ENCODE data around the gene EIF3D.

The EIF3D gene

DNA sequence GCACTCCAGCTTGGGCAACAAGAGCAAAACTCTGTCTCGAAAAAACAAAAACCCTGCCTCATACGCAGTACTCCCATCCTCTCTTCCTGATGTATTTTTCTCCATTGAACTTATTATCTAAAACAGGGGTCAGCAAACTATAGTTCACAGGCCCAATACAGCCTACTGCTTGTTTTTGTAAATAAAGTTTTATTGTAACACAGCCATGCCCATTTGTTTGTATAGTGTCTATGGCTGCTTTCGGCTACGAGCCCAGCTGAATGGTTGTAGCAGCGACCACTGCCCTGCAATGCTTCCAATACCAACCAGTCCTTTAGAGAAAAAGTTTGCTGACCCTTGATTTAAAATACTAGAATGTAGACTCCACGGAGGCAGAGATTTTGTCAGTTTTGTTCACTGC is 53.6 kb downstream of the EIF3D start:
- TF ChIP-seq EZH2 (optimal IDR thresholded peaks at IDR 0.05; ENCODE audit: low read depth, low read length) = no peak
- TF ChIP-seq, protein P1, sequence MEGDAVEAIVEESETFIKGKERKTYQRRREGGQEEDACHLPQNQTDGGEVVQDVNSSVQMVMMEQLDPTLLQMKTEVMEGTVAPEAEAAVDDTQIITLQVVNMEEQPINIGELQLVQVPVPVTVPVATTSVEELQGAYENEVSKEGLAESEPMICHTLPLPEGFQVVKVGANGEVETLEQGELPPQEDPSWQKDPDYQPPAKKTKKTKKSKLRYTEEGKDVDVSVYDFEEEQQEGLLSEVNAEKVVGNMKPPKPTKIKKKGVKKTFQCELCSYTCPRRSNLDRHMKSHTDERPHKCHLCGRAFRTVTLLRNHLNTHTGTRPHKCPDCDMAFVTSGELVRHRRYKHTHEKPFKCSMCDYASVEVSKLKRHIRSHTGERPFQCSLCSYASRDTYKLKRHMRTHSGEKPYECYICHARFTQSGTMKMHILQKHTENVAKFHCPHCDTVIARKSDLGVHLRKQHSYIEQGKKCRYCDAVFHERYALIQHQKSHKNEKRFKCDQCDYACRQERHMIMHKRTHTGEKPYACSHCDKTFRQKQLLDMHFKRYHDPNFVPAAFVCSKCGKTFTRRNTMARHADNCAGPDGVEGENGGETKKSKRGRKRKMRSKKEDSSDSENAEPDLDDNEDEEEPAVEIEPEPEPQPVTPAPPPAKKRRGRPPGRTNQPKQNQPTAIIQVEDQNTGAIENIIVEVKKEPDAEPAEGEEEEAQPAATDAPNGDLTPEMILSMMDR (IDR thresholded peaks at IDR 0.05; ENCODE audit: low read length) = no peak
- TF ChIP-seq EZH2phosphoT487 (IDR thresholded peaks at IDR 0.05; ENCODE audit: low read length) = no peak
- peaks cover 4% of the 10 kb centered on the region for H3K4me1 ChIP-seq (ENCODE audit: low read length)
- no peaks in the 10 kb centered on the region for H3K9me2 ChIP-seq (replicated peaks; ENCODE audit: insufficient read depth, low read length)
- no peak overlapping the region for H3K9ac ChIP-seq (ENCODE audit: low read length)
- H3K36me3 ChIP-seq (replicated peaks; ENCODE audit: insufficient read depth, low read length) = 0 out of 2 replicates have a peak, but pooled peaks cover 2% of the 10 kb centered on the region
- DNase-seq = no peak
- H3K79me2 ChIP-seq (ENCODE audit: low read length) = peaks cover 28% of the 10 kb centered on the region
- H3K27ac ChIP-seq (ENCODE audit: low read length) = no peak overlapping the region
- H3K4me2 ChIP-seq (ENCODE audit: low read depth, low read length) = no peak overlapping the region
- H3F3A ChIP-seq (ENCODE audit: insufficient read depth, low read length) = 0 out of 2 replicates have a peak, but pooled peaks cover 4% of the 10 kb centered on the region
- H4K20me1 ChIP-seq (ENCODE audit: insufficient read depth, low read length) = no peaks in the 10 kb centered on the region
- H3K9me3 ChIP-seq (replicated peaks; ENCODE audit: insufficient read depth, low read length) = no peaks in the 10 kb centered on the region
- no peak overlapping the region for H2AFZ ChIP-seq (ENCODE audit: low read length)
- no peak overlapping the region for H3K4me3 ChIP-seq (ENCODE audit: low read length)
- no peaks in the 10 kb centered on the region for H3K27me3 ChIP-seq (replicated peaks; ENCODE audit: insufficient read depth, low read length)

DNA sequence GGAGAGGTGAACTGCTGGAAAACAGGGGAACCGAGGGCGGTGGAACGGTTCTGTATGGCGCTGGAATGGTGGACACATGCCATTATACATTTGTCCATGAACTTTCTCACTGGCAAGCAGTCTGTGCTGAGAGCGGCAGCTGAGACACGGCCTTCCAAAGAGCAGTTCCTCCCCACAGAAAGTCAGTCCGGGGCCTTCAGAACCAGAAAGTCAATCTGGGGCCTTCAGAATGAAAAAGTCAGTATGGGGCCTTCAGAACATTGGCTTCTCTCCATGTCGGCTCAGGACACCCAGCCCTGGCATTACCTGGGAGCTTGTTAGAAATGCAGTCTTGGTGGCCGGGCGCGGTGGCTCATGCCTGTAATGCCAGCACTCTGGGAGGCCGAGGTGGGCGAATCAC is 56.3 kb downstream of the EIF3D start:
- no peak overlapping the region for H2AFZ ChIP-seq (ENCODE audit: low read length)
- H3K27ac ChIP-seq (ENCODE audit: low read length) = no peak overlapping the region
- H3K9me3 ChIP-seq (replicated peaks; ENCODE audit: insufficient read depth, low read length) = no peaks in the 10 kb centered on the region
- H3K27me3 ChIP-seq (replicated peaks; ENCODE audit: insufficient read depth, low read length) = no peaks in the 10 kb centered on the region
- no peak for DNase-seq
- H3K36me3 ChIP-seq (replicated peaks; ENCODE audit: insufficient read depth, low read length) = 0 out of 2 replicates have a peak, but pooled peaks cover 2% of the 10 kb centered on the region
- no peak overlapping the region for H3K4me3 ChIP-seq (ENCODE audit: low read length)
- H3K79me2 ChIP-seq (ENCODE audit: low read length) = peaks cover 18% of the 10 kb centered on the region
- H3K4me2 ChIP-seq (ENCODE audit: low read depth, low read length) = no peak overlapping the region
- 0 out of 2 replicates have a peak, but pooled peaks cover 4% of the 10 kb centered on the region for H3F3A ChIP-seq (ENCODE audit: insufficient read depth, low read length)
- TF ChIP-seq EZH2phosphoT487 (IDR thresholded peaks at IDR 0.05; ENCODE audit: low read length) (no peak), EZH2 (optimal IDR thresholded peaks at IDR 0.05; ENCODE audit: low read depth, low read length) (no peak)
- TF ChIP-seq, protein P1 (IDR thresholded peaks at IDR 0.05; ENCODE audit: low read length) = no peak
- H3K9ac ChIP-seq (ENCODE audit: low read length) = no peak overlapping the region
- H4K20me1 ChIP-seq (ENCODE audit: insufficient read depth, low read length) = no peaks in the 10 kb centered on the region
- peaks cover 20% of the 10 kb centered on the region for H3K4me1 ChIP-seq (ENCODE audit: low read length)
- H3K9me2 ChIP-seq (replicated peaks; ENCODE audit: insufficient read depth, low read length) = no peaks in the 10 kb centered on the region

DNA sequence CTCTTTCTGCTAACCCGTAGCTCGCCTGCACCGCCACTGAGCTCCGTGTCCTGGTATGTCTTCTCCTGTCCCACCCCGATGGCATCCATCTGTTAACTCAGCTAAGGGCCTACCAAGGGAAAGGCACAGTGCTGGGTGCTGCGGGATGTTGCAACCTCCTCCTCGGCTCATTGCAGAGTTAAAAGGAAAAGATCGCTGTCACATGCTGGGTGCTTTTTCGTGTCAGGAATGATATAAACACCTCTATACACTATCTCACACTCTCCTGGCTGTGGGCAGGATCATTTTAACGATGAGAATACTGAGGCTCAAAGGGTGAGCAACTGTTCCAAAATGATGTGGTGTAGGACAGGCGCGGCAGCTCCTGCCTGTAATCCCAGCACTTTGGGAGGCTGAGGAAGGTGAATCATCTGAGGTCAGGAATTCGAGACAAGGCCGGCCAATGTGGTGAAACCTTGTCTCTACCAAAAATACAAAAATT is 57.6 kb downstream of the EIF3D start:
- Histone ChIP-seq H3K27ac (ENCODE audit: low read length) (no peak overlapping the region), H3K9me3 (replicated peaks; ENCODE audit: insufficient read depth, low read length) (no peaks in the 10 kb centered on the region), H3K79me2 (ENCODE audit: low read length) (peaks cover 14% of the 10 kb centered on the region), H3F3A (ENCODE audit: insufficient read depth, low read length) (0 out of 2 replicates have a peak, but pooled peaks cover 4% of the 10 kb centered on the region), H3K36me3 (replicated peaks; ENCODE audit: insufficient read depth, low read length) (0 out of 2 replicates have a peak, but pooled peaks cover 2% of the 10 kb centered on the region), H3K4me1 (ENCODE audit: low read length) (peaks cover 33% of the 10 kb centered on the region), H3K9me2 (replicated peaks; ENCODE audit: insufficient read depth, low read length) (no peaks in the 10 kb centered on the region), H3K4me2 (ENCODE audit: low read depth, low read length) (no peak overlapping the region), H3K27me3 (replicated peaks; ENCODE audit: insufficient read depth, low read length) (no peaks in the 10 kb centered on the region), H4K20me1 (ENCODE audit: insufficient read depth, low read length) (no peaks in the 10 kb centered on the region), H3K9ac (ENCODE audit: low read length) (no peak overlapping the region), H3K4me3 (ENCODE audit: low read length) (no peak overlapping the region), H2AFZ (ENCODE audit: low read length) (no peak overlapping the region)
- DNase-seq = no peak
- no peak for TF ChIP-seq EZH2 (optimal IDR thresholded peaks at IDR 0.05; ENCODE audit: low read depth, low read length)
- TF ChIP-seq, protein P1 (IDR thresholded peaks at IDR 0.05; ENCODE audit: low read length) = no peak
- no peak for TF ChIP-seq EZH2phosphoT487 (IDR thresholded peaks at IDR 0.05; ENCODE audit: low read length)
